ENCODE results near the gene IL4.

The IL4 gene

GRCh38 chr5:132708645-132709044 is 34.9 kb downstream of the IL4 start:
- no peak overlapping the region for H3K4me3 ChIP-seq (ENCODE audit: low read length)
- TF ChIP-seq, protein P1, sequence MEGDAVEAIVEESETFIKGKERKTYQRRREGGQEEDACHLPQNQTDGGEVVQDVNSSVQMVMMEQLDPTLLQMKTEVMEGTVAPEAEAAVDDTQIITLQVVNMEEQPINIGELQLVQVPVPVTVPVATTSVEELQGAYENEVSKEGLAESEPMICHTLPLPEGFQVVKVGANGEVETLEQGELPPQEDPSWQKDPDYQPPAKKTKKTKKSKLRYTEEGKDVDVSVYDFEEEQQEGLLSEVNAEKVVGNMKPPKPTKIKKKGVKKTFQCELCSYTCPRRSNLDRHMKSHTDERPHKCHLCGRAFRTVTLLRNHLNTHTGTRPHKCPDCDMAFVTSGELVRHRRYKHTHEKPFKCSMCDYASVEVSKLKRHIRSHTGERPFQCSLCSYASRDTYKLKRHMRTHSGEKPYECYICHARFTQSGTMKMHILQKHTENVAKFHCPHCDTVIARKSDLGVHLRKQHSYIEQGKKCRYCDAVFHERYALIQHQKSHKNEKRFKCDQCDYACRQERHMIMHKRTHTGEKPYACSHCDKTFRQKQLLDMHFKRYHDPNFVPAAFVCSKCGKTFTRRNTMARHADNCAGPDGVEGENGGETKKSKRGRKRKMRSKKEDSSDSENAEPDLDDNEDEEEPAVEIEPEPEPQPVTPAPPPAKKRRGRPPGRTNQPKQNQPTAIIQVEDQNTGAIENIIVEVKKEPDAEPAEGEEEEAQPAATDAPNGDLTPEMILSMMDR (conservative IDR thresholded peaks at IDR 0.05; ENCODE audit: low read depth, low read length): no peak
- DNase-seq (ENCODE audit: low read depth): no peak

- H3K4me3 ChIP-seq (ENCODE audit: low read length): no peak overlapping the region
- no peak for DNase-seq (ENCODE audit: low read depth)
- TF ChIP-seq, protein P1 (conservative IDR thresholded peaks at IDR 0.05; ENCODE audit: low read depth, low read length): peak; percentile 26
Measured at GRCh38 chr5:132714456-132715307, 40.9 kb downstream of the IL4 start.

DNA sequence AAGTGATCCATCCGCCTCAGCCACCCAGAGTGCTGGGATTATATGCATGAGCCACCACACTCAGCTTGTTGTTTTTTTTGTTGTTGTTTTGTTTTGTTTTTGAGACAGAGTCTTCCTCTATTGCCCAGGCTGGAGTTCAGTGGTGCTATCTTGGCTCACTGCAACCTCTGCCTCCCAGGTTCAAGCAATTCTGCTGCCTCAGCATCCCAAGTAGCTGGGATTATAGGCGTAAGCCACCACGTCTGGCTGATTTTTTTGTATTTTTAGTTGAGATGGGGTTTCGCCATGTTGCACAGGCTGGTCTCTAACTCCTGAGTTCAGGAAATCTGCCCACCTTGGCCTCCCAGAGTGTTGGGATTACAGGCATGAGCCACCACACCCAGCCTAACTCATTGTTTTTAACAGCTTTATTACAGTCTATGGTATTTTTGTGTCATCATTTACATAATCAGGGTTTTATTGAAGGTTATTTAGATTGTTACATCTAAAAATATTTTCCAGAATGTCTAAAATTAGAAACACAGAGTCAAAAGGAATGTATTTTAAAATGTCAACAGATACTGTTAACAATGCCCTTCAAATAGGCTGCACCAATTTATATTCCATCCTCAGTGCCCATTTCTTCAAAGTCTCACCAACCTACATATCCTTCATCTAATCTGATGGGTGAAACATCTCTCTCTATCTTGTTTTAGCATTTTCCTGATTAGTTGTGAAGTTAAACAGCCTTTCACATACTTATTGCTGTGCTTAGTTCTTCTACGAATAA is 44.9 kb downstream of the IL4 start:
- TF ChIP-seq, protein P1 (conservative IDR thresholded peaks at IDR 0.05; ENCODE audit: low read depth, low read length): no peak
- H3K4me3 ChIP-seq (ENCODE audit: low read length): no peak overlapping the region

GRCh38 chr5:132725745-132726144 is 52.0 kb downstream of the IL4 start:
- no peak overlapping the region for H3K4me3 ChIP-seq (ENCODE audit: low read length)
- DNase-seq (ENCODE audit: low read depth): no peak
- TF ChIP-seq, protein P1 (conservative IDR thresholded peaks at IDR 0.05; ENCODE audit: low read depth, low read length): no peak

More for the DNA sequence above, 44.9 kb downstream of the IL4 start:
- no peak for DNase-seq (ENCODE audit: low read depth)

DNA sequence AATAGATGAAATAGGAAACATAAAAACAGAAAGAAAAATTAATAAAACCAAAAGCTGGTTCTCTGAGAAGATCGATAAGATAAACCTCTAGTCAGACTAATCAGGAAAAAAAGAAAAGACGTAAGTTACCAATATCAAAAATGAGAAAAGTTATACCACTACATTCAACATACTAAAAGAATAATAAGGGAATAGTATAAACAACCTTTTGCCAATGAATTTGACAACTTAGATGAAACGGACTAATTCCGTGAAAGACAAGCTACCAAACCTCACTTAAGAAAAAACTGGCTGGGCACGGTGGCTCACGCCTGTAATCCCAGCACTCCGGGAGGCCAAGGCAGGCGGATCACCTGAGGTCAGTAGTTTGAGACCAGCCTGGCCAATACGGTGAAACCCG is 56.1 kb downstream of the IL4 start:
- no peak overlapping the region for H3K4me3 ChIP-seq (ENCODE audit: low read length)
- TF ChIP-seq, protein P1 (conservative IDR thresholded peaks at IDR 0.05; ENCODE audit: low read depth, low read length): no peak
- DNase-seq (ENCODE audit: low read depth): no peak

Measured in retinal pigment epithelial cell (primary cell).